Stimulated activated CD8-positive, alpha-beta memory T cell treated with anti-CD3 and anti-CD28 coated beads, Interleukin-12 subunit alpha, Interleukin-12 subunit beta, amount 100 ng/mL, for 24 hours (primary cell): ENCODE results near the gene SKAP2.

Source experiments
- DNase-seq: peaks from one replicate; pipeline ENCODE4 v3.0.0-alpha.2; 2020; ENCODE audit errors: extremely low read depth

Gene SKAP2

DNA sequence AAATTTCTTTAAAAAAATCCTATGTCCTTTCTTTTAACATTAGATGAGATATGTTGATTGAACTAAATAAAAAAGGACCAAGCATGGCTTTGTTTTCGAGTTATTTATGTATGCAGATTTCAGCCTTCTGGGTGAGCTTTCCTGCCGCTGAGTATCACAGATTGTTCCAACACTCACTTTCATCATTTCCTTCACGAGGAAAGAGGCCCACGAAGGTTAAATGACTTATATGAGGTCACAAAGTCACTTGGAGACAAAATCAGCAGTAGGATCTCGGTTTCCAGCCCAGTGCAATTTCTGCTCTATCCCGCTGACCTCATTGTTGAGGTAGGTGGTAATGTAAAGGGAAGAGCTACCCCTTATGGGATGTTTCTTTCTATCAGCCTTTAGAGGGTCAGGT lies 226.8 kb downstream of the SKAP2 start:
- DNase-seq = no peak

DNA sequence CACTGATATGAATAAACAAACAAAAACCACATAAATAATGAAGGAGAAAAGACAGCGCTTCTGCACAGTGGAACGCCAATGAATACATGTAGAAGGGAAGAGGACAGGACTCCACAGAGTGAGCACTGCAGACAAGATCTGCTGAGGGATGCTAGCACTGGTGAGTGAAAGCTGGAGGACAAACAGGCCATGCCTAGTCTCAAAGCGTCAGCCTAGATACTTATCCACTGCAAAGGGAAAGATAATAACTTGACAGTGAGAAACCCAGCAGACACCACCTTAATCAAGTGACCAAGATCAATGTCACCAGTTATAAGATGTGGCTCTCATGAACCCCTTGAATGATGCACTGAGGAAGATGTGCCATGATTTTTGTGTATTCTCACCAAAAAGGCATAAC lies 227.6 kb downstream of the SKAP2 start:
- no peak for DNase-seq

DNA sequence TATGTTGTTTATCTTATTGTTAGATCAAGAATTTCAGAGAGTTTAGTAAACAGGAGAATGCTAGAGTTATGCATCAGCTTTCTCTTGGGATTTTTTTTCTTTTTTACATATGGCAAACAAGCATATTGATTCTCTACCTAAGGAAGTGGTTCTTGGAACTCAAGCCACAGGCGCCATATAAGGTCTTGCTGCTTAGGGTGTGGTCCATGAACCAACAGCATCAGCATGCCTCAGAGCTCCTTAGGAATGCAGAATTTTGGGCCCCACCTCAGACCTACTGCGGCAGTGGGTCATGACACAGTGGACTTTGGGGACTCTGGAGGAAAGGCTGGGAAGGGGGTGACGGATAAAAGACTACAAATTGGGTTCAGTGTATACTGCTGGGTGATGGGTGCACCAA lies 230.8 kb downstream of the SKAP2 start:
- no peak for DNase-seq

DNA sequence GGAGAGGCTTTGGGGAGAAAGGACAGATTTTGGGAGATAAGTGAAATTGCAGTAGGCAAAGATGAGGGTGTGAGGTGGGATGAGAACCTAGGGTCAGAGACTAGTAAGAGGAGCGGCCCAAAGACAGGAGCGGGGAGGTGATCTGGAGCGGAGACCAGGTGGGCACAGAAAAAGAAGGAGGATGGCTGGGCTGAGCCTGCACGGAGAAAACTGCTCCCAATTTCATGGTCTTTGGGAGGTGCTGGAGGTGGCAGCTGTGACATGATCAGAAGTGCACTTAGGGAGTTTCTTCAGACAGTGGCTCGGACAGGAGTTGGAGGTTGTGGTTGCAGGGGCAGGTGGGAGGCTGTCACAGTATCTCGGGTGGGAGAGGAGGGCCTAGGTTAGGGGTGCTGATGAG lies 232.8 kb downstream of the SKAP2 start:
- DNase-seq = no peak

DNA sequence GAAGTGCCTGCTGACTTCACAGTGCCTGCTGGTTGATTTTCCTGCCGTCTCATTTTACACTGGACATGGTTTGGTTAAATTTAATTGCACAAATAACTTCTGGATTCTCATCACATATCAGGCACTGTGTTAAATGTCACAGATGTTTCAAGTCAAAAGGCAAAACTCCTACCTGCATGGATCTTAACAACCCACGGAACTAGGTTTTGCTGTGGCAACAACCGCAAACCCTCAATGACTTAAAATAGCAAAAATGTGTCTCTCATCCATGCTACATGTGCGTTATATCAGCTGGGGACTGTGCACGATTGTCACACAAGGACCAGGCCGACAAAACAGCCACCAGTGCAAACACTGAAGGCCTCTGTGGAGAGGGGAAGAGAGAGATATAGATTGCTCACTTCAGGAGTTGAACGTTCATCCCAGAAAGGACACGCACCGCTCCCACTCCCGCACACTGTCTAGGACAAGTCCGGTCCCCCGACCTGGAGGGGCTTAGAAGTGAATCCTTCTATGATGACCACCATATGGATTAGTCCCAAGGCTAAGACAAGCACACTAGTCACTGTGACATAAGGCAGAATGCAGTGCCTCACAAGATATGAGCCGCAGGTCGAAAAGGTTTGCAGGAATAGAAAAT lies 233.3 kb downstream of the SKAP2 start:
- DNase-seq = no peak

DNA sequence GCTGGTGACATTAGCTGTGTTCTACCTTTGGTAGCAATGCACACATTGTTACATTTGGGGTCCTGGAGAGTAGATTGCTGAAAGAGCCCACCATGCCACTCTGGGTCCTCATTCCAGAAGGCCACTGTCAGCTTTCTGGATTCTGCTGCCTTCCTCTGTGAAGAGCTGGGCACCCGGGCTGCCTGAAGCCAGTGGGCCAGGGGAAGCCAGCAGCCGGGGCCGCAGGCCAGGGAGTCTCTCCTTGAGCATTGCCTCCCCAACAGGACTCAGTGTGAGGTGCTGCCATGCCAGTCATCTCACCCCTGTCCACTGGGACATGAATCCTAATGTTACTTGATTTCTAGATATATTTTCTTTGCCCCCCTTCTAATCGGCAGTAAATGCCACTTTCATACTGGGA lies 234.0 kb downstream of the SKAP2 start:
- DNase-seq = no peak

DNA sequence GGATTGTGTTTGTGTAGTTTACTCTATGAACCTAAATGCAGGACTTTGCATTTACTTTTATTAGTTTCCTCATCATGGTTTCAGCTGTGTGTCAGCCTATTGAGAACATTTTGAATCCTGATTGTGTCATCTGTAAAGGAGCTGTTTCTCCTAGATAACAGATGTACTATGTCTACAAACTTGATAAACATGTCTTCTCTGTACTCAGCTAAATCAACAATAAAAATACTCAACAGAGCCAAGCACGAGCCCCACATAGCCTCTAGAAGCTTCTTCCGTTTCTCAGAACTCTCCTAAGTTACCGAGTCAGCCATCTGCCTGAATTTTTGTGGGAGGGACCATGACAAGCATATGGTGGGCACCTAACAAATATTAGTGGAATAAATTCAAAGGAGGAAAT lies 234.7 kb downstream of the SKAP2 start:
- DNase-seq = no peak

DNA sequence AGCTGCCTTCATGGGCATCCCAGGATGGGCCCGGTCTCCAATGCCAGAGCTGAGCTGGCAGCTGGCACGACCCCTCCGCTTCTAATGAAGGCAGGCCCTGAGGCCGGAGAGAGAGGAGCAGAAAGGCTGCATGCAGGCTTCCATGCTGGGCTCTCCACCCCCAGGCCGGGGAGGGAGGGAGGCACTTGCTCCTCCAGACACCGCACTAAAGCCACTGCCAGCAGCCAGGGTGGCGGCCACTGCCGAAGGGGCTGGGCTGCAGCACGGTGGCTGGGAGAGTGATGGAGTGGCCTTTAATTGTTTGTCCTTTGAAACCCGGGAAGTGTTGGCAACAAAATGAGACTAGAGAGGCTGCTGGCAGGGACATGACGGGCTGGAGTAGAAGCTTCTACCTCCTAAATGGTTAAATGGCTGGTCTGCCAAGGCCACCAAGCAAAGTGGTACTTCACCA lies 236.5 kb downstream of the SKAP2 start:
- DNase-seq = no peak

DNA sequence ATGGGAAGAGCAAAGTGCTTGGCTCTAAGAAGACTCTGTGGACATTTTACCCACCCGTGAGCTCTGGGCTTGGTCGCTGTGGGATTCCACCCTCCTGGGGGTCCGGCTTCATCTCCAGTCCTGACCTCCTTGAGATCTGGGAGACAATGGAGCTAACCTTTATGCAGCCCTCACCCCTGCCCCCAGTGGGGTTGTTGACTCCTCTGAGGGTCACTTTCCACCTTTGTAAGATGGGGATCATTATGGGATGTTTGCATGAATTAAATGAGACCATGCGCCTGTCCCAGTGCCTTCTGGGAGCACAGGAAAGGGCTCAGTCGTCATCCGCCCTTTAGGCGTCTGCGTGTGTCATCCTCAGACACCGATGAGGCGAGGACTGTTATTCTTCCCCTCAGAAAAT lies 237.2 kb downstream of the SKAP2 start:
- no peak for DNase-seq

DNA sequence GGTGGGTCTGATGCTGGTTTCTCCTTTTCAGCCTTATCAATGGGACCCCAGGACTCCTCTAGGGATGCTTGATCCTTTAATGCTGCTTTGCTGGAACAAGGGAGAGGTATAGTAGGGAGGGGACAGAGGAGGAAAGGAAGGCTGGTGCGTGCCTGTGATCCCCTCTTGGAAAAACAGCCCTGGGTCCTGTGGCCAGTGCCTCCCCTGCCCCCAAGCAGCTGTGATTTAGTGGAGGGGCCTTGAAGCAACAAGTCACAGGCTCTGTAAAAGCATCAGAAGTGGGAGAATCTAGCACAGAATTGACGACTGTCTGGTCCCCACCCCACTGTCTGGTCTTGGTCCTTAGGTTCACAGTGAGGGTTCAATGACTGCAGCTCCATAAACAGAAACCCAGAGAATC lies 237.7 kb downstream of the SKAP2 start:
- DNase-seq = no peak

DNA sequence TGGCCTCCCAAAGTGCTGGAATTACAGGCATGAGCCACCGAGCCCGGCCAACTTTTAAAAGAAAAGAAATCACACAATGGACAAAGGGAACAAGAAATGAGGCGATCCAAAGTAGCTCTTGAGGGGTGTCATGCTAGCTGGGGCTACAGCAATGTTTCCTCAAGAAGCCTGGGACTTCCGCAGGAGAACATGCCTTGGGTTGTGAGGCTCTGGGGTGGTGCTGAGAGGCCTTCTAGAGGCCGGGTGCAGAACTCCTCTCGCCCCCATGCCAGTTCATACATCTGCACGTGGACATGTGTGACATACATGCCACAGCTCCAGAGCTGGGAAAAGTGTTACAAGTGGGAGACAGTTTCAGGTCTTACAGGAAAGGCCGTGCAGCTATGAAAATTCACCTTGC lies 238.2 kb downstream of the SKAP2 start:
- DNase-seq = no peak

DNA sequence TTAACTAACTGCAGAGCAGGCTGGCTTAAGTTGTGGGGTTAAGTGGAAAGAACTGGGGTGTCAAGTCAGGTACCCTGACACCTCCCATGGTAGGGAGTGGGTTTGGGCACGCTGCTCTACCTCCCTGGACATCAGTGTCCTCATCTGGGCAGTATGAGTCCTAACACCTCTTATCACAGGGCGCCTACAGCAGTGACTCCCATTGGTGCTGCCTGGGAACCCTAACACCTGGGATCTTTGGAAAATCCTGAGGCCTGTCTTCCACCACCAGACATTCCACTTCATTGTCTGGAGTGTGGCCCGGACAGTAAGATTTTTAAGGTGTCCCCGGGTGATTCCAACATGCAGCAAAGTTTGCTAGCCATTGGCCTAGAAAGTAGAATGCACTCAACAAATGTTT lies 239.1 kb downstream of the SKAP2 start:
- DNase-seq = no peak

DNA sequence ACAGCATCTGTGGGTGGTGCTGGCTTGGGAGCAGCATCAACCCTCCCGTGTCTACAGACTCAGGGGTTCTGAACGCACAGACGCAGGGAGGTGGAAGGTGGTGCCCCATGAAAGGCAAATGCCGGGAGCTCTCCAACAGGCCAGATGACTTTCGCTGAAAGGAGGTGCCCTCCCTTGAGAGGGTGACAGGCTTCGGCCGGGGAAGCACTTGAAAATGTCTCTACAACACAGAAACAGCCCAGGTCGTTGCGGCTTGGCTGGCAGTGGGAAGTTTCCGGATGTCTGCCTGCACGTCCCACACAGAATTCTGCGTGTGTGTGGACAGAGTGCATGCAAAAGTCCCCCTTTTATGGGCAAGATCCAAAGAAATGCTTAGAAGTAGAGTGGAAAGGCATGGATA lies 239.6 kb downstream of the SKAP2 start:
- no peak for DNase-seq

DNA sequence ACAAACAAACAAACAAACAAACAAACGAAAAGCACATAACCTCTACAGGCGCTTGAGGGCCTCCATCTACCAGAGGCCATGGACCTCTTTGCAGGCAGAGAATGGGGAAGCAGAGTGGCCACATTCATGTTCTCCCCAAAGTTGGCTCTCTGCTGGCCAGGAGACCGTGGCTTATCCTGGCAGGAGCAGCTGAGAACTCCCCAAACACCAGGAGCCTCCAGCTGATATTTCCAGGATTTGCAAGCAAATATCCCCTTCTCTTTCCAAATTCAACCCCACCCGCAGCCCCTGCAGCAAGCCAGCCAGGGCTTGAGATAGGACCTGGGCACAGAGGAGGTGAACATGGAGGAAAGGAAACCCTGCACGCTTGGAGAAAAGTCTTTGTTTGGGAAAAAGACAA lies 240.0 kb downstream of the SKAP2 start:
- no peak for DNase-seq

DNA sequence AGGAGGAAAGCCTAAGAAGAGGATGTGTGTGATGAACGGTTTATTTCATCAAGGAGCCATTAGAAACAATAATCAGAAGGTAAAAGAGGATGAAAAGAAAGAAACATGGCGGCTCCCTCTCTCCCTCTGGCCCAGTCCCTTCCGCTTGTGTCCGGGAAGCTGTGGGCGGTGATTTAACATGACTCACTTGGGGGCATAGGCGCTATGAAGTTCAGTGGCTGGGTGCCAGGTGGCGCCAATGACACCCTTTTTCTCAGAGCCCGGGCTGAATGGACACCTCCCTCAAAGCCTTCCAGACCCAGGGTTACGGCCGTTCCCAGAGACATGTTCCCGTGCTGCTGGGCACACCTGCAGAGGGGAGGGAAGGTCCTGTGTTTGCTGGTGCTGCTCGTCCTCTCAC lies 244.0 kb downstream of the SKAP2 start:
- no peak for DNase-seq

DNA sequence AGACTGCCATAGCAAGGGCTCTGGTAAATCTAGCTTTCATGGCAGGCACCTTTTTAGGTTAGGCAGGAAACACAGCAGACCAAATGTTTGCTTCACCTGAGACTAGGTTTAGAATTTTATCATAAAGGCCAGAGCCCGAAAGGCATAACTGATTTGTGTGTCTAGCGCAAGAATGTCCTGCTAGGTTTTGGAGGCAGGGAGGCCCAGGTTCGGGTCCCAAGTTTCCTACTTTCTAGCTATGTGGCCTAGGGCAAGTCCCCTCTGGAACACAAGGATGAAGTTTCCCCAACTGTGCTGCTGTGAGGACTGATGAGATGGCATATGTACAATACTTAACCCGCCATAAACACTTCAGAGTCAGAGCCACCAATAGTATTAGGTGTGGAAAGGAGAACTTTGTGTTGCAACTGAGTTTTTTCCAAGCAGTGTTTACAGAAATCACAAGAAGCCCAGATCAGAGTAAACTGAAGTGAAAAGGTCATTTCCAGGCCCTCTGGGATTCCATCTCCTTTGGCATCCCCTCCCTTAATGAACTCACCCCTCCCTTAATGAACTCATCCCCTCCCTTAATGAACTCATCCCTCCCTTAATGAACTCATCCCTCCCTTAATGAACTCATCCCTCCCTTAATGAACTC lies 244.9 kb downstream of the SKAP2 start:
- no peak for DNase-seq

DNA sequence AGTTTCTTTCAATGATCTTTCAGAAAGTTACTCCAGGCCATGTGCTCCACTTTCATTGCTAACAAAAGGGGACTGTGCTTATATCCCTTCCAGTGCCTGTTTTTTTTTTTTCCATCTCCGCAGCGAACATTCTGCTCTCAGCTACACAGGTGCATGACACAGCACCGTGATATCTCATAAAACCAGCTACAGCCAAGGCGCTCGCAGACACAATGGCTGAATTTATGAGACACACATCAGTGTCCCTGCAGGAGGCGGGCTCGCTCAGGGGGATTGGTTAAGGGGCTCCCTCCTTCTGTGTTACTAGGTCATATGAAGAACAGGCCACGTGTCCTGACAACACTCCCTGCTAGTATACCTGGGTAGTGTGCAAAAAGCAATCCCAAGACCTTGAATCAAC lies 245.5 kb downstream of the SKAP2 start:
- no peak for DNase-seq

DNA sequence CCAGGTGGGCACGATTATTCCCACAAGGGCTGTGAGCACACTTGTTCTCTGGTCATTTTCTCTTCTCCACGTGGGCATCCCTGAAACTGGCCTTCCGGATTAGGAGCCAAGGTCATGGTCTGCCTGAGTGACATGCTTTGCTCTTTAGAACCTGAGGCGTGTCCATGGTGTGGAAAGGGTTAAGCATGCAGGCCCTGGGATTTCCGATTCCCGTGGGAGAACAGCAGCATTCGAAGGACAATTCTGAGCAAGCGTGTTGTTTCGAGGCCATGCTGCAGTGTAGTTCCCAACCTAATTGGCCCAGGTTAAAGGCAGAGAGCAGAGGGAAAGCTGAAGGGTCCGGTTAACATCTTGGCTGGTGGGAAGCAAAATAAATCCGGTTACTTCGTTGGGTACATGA lies 245.9 kb downstream of the SKAP2 start:
- no peak for DNase-seq
